HG03103 (cell line): ENCODE measurements around the gene CCDC170.
"Not testable (repeated sequence)": the region's sequence is repeated elsewhere in the genome, so short reads cannot be mapped to it uniquely, and the experiment has no call there.

ENCODE experiments used
- ATAC-seq: cut with Tn5 transposase; IDR thresholded peaks from one replicate; pipeline ENCODE4 v1.9.1; 2021; ENCODE audit warnings: low read depth; ENCODE audit not compliant: unreplicated experiment

The CCDC170 gene

GRCh38 chr6:151539506-151540268 lies 45.9 kb downstream of the CCDC170 start:
- ATAC-seq, result no peak

GRCh38 chr6:151544453-151544852 lies 50.6 kb downstream of the CCDC170 start:
- no peak for ATAC-seq

GRCh38 chr6:151544884-151545283 lies 51.1 kb downstream of the CCDC170 start:
- not testable (repeated sequence) for ATAC-seq

GRCh38 chr6:151546941-151547659 lies 53.3 kb downstream of the CCDC170 start:
- ATAC-seq, result no peak

GRCh38 chr6:151548201-151548600 lies 54.4 kb downstream of the CCDC170 start:
- no peak for ATAC-seq

GRCh38 chr6:151549790-151550189 lies 56.0 kb downstream of the CCDC170 start:
- ATAC-seq, result no peak

- ATAC-seq, result no peak
These were observed 56.8 kb downstream of the CCDC170 start for GRCh38 chr6:151550618-151551017.

GRCh38 chr6:151551223-151551857 lies 57.5 kb downstream of the CCDC170 start:
- ATAC-seq, result no peak

- no peak for ATAC-seq
These were observed 59.8 kb downstream of the CCDC170 start for GRCh38 chr6:151553416-151554165.

- ATAC-seq, result no peak
These were observed 67.4 kb downstream of the CCDC170 start for GRCh38 chr6:151561238-151561637.

GRCh38 chr6:151564654-151565053 lies 70.8 kb downstream of the CCDC170 start:
- no peak for ATAC-seq

- ATAC-seq, result no peak
These were observed 72.1 kb downstream of the CCDC170 start for GRCh38 chr6:151565940-151566339.

GRCh38 chr6:151566557-151566956 lies 72.7 kb downstream of the CCDC170 start:
- ATAC-seq, result no peak

GRCh38 chr6:151576633-151577032 lies 82.8 kb downstream of the CCDC170 start:
- no peak for ATAC-seq

- ATAC-seq, result no peak
These were observed 83.4 kb downstream of the CCDC170 start for GRCh38 chr6:151577257-151577656.

- ATAC-seq, result no peak
These were observed 91.9 kb downstream of the CCDC170 start for GRCh38 chr6:151585741-151586140.

- ATAC-seq, result no peak
These were observed 95.8 kb downstream of the CCDC170 start for GRCh38 chr6:151589667-151590066.

- no peak for ATAC-seq
These were observed 96.9 kb downstream of the CCDC170 start for GRCh38 chr6:151590742-151591141.

GRCh38 chr6:151592449-151593159 lies 98.8 kb downstream of the CCDC170 start:
- no peak for ATAC-seq
